HS-5 (cell line): Measurements from ENCODE around the gene TEP1.

ENCODE experiments used
- DNase-seq: peaks from one replicate; pipeline ENCODE4 v3.0.0-alpha.2; 2012; ENCODE audit warnings: low read depth

The TEP1 gene

DNA sequence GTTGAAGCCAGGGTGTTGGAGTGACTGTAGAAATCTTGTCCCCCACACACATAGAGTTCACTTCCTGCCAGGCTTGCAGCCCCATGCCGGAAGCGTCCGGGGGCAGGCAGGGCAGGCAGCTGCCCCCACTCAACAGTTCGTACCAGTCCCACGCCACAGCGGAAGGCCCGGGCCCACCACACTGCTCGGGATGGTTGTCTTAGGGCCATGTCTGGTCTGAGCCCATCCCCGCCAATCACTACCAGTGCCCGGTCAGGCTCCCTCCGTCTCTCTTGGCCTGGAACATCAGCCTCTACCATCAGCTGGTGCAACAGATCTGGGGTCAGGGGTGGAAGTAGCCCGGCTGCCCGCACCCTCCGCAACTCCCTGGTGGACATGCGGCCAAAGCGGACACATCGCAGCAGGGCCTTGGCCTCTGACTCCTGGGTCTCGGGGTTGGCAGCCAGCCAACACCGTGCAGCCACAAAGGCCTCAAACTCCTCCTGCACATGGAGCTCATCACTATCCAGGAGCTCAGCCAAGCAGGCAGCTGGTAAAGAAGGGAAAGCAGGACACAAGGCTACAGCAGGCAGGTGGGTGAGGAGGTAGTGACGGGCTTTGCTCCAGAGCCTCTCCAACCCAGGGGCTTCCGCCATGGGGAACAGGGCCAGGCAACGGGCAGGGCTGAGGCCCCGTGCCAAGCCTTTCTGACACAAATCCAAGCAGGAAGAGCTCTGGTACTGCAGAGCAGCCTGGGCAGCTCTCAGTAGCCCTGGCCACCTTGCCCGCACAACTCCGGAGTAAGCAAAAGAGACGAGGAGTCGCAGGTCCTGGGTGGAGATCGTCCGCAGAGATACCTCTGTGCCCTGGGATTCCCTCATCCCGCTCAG is 16.7 kb upstream of the TEP1 start:
- DNase-seq: no peak

- no peak for DNase-seq
These were observed 15.5 kb upstream of the TEP1 start for GRCh38 chr14:20428802-20429201.

GRCh38 chr14:20428010-20428365 is 14.7 kb upstream of the TEP1 start:
- DNase-seq: no peak

- no peak for DNase-seq
These were observed 14.1 kb upstream of the TEP1 start for GRCh38 chr14:20427231-20428009.

GRCh38 chr14:20424851-20425250 is 11.6 kb upstream of the TEP1 start:
- DNase-seq: no peak

- DNase-seq: no peak
These were observed 9.6 kb upstream of the TEP1 start for GRCh38 chr14:20422886-20423285.

DNA sequence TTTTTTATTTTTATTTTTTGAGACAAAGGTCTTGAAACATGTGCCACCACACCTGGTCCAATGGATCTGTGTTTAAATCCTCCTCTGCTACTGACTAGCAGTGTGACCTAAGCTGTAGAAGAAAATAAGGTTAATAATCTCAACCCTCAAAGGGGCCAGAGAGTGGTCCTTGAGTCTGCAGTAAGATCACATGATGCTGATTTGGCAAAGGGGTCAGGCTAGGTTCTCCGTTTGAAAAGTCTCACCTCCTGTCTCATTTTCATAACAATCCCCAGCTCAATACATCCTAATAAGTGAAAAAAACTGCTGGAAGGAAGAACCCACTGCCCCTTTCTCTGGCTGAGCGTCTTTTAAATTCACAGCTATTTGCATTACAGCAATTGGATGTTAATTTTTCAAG is 8.0 kb upstream of the TEP1 start:
- DNase-seq: no peak

DNA sequence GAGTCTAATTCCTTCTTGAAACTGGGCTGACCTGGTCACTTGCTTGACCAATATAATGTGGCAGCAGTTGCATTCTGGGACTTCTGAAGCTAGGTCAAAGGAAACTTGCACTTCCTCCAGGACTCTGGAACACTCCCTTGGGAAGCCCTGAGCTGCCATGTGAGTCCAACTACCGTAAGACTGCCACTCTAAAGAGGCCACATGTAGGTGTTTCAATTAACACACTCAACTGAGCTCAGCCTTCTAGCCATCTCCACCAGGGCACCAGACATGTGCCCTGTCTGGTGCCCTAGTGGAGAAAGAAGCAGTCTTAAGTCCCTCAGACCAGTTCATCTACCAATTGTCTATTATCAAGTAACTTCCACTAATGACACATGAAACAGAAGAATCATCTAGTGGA is 6.1 kb upstream of the TEP1 start:
- no peak for DNase-seq

DNA sequence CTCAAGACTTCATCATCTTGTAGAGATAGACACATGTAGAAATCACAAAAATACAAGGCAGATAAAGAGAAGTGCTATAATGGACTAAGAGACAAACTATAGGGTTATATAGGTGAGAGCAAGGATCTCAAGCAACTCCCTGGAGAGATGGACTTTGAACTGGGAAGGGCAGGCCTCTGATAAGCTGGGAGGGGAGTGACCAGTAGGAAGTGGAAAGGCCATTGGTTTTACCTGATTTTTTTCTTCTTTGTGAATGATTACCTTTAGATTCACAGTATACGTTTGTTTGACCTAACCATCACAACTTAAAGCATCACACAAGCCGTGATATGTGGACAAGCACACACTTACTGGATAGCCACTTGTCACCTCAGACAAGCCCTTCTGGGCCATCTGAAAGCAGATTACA is 5.2 kb upstream of the TEP1 start:
- no peak for DNase-seq

DNA sequence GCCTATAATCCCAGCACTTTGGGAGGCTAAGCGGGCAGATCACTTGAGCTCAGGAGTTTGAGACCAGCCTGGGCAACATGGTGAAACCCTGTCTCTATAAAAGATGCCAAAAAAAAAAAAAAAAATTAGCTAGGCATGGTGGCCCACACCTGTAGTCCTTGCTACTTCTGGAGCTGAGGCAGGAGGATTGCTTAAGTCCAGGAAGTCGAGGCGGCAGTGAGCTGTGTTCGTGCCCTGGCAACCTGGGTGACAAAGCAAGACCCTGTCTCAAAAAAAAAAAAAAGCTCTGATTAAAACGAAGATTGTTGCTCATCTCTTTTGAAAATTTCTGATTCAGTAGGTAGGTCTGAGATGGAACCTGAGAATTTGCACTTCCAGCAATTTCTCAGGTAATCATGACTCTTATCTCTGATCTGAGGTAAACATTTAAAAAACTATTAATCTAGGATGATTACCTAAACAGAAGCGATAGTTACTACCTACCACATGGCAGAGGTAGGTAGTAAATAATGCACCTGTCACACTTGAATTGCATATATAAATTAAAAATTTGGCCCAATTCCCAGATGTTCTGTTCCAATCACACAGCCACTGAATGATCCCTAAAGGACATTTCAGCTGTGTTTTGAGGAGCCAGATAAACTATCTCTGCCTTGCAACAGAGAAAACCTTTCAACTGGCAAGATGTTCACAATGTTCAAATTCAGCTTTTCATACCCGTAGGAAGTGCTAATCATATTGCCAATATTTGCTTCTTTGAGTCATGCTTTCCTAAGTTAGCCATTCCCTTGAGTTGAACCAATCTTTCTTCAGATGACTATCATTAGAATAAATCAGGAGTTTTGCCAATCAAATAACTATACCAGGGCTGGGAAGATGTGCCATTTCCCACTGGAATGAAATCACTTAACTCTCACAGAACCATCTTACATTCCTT is 4.2 kb upstream of the TEP1 start:
- no peak for DNase-seq

DNA sequence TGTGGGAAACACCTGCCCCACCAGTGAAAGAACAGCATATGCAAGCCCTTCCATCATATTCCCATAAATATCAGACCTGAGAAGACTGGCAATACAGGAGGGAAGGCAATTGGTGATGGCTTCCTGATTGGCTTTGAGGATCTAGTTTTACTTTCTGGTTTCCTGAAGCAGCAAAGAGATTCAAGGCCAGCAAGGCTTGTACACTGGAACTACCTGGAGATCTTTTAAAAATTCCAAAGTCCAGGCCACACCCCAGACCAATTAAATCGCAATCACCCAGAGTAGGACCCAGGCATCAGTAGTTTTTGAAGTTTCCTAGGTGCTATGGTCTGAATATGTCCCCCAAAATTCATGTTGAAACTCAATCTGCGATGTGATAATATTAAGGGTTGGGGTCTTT is 2.9 kb upstream of the TEP1 start:
- DNase-seq: no peak

DNA sequence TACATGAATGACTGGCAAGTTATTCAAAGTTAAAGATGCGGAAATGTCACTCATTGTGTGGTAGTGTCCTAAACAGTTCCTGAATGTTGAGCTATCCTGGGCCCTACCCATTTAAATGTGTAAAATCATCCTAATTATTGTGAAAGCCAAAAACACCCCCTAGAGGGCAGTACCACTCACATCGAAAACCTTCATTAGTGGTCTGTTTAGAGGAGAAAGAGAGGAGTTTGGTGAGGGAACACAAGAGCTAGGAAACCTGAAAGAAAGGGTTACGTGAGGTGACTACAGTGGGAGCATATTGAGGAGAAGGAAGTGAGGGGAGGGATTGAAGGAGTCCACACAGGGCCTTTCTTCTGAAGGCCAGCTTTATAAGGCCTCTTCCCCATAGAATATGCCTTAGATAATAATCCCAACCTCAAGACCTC is 2.5 kb upstream of the TEP1 start:
- no peak for DNase-seq

- no peak for DNase-seq
These were observed 412 bp upstream of the TEP1 start for GRCh38 chr14:20413744-20414082.

DNA sequence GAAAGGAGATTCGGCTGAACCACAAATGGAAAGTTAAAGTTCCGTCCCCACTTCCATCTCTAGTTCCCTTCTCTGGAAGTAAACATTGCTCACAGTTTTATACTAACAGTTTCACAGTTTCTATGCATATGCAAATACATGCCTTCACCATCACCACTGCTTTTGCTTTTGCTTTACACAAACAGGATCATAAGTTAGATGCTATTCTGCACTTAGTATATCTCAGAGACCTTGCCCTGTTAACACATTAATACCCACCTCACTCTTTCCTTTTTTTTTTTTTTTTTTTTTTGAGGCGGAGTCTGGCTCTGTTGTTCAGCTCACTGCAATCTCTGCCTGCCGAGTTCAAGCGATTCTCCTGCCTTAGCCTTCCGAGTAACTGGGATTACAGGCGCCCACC is 890 bp downstream of the TEP1 start:
- DNase-seq: no peak

GRCh38 chr14:20409226-20409625 is 4.1 kb downstream of the TEP1 start:
- DNase-seq: peak; percentile 54

- no peak for DNase-seq
These were observed 9.8 kb downstream of the TEP1 start for GRCh38 chr14:20403521-20403920.

GRCh38 chr14:20400965-20401593 is 12.2 kb downstream of the TEP1 start:
- DNase-seq: no peak

GRCh38 chr14:20400589-20400964 is 12.7 kb downstream of the TEP1 start:
- DNase-seq: no peak

DNA sequence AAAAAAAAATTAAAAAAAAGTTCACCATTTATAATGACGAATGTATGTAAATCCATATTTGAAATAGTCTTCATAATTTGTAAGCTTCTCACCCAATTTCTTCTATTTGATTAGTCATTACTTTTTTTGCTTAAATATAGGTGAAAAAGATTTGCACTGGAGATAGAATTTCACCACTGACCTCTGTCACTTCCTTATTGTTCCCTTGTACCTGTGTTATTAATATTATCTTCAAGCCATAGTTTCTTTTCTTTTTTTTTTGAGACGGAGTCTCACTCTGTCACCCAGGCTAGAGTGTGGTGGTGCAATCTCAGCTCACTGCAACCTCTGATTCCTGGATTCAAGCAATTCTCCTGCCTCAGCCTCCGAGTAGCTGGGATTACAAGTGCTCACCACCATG is 15.8 kb downstream of the TEP1 start:
- DNase-seq: no peak

- no peak for DNase-seq
These were observed 21.8 kb downstream of the TEP1 start for GRCh38 chr14:20391505-20391904.

GRCh38 chr14:20388159-20388558 is 25.1 kb downstream of the TEP1 start:
- no peak for DNase-seq

DNA sequence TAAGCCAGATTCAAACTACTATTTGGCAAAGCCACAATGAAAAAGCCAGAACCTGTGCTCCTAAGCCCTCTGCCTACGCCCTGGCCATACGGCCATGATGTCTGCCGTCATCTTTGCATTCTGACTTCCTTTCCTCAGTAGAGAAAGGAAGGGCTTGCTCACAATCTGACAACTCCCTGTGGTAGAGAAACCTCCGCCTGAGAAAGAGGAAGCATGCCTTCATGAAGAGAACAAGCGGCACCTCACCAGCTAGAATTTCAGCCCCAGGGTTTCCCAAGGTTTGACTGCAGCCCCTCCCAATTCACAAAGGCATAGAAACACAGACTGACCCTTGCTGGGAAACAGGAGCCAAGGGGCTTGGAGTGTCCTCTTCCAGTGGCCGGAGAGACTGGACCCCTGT is 25.7 kb downstream of the TEP1 start:
- DNase-seq: no peak
